Upper lobe of left lung (tissue), 4 donors: ENCODE results near the gene OSBPL10.

Experiments used
- EP300 ChIP-seq, 4 donors: sonication (generic); formaldehyde crosslinking; IDR thresholded peaks; one replicate each; pipeline ENCODE4 v1.5.1; 2017; ENCODE audit warnings: antibody characterized with exemption in 4 of 4, control low read depth in 2 of 4
- POLR2A ChIP-seq, 4 donors: fragments of 450-650 bp; IDR thresholded peaks; one replicate each; pipeline ENCODE4 v1.5.1; 2016 to 2017; ENCODE audit warnings: antibody characterized with exemption in 4 of 4, mild to moderate bottlenecking in 2 of 4

GRCh38 chr3:31804251-31805051 lies 176.6 kb downstream of the OSBPL10 start:
- no peak for TF ChIP-seq EP300 (IDR thresholded peaks at IDR 0.05)
- no peak for TF ChIP-seq POLR2A (IDR thresholded peaks at IDR 0.05)
